Ascending aorta (tissue), 2 donors: ENCODE results near the gene GDF15. TPM values are rescaled to one million over a fixed set of nuclear protein-coding genes. Genes with fewer than 3 reads are reported as not detected.

ENCODE experiments used
- DNase-seq, 2 donors: peaks; one replicate each; pipeline ENCODE4 v3.0.0-alpha.2; 2019; ENCODE audit warnings: low spot score in 2 of 2
- H3K27ac ChIP-seq, 2 donors: fragments of 200-600 bp; sonication (generic); one replicate each; pipeline ENCODE4 v1.5.1; 2016 to 2017; ENCODE audit warnings: mild to moderate bottlenecking in 1 of 2
- H3K27me3 ChIP-seq: fragments of 200-600 bp; sonication (generic); one replicate; pipeline ENCODE4 v1.5.1; 2017
- H3K36me3 ChIP-seq, 2 donors: fragments of 200-600 bp; sonication (generic); one replicate each; pipeline ENCODE4 v1.5.1; 2016
- H3K4me1 ChIP-seq, 2 donors: fragments of 200-600 bp; sonication (generic); one replicate each; pipeline ENCODE4 v1.5.1; 2016 to 2017; ENCODE audit warnings: mild to moderate bottlenecking in 1 of 2
- H3K4me3 ChIP-seq, 2 donors: fragments of 200-600 bp; sonication (generic); one replicate each; pipeline ENCODE4 v1.5.1; 2016 to 2017; ENCODE audit warnings: mild to moderate bottlenecking in 1 of 2
- H3K9me3 ChIP-seq, 2 donors: fragments of 200-600 bp; sonication (generic); one replicate each; pipeline ENCODE4 v1.5.1; 2016
- CTCF ChIP-seq, 3 experiments: fragments of 200-600 bp in 2 of 3; fragments of 450-650 bp in 1 of 3; sonication (generic) in 2 of 3; IDR thresholded peaks; one replicate each; pipeline ENCODE4 v1.5.1; 2016 to 2019; ENCODE audit warnings: antibody characterized with exemption in 3 of 3, mild to moderate bottlenecking in 1 of 3, moderate library complexity in 1 of 3
- intact Hi-C: fragments of 100-400 bp; cut with DNase I; formaldehyde crosslinking; loops from one replicate; pipeline ENCODE4 v1.15.1; 2023
- total RNA-seq: library from RNA; depleted of rRNA; stranded (reverse); fragments of >200 nt; gene quantifications from one replicate; pipeline ENCODE4 v1.1.0, GENCODE V29; 2016

Gene GDF15
- total RNA-seq, 1 donor from 2014 or later: 8.5 TPM

GRCh38 chr19:18428787-18429674 lies 43.1 kb downstream of the GDF15 start:
- Histone ChIP-seq H3K36me3 (no peaks in the 10 kb centered on the region), H3K4me1 (peaks cover 20 to 30% of the 10 kb centered on the region in 2 donors), H3K27ac (peak overlapping the region; percentile 69 to 81), H3K4me3 (peak overlapping the region; percentile 35 to 64), H3K9me3 (no peaks in the 10 kb centered on the region), H3K27me3 (no peaks in the 10 kb centered on the region)
- TF ChIP-seq CTCF (IDR thresholded peaks at IDR 0.05): no peak
- intact Hi-C loops: no loop called here
- peak in 1 of 2 donors; percentile 89 for DNase-seq

GRCh38 chr19:18429717-18430416 lies 43.9 kb downstream of the GDF15 start:
- Histone ChIP-seq H3K4me1 (peaks cover 23 to 32% of the 10 kb centered on the region in 2 donors), H3K9me3 (no peaks in the 10 kb centered on the region), H3K4me3 (peak overlapping the region in 1 of 2 donors; percentile 64), H3K27me3 (no peaks in the 10 kb centered on the region), H3K27ac (peak overlapping the region; percentile 69 to 81), H3K36me3 (peaks cover 0 to 4% of the 10 kb centered on the region in 2 donors)
- intact Hi-C loops: no loop called here
- no peak for TF ChIP-seq CTCF (IDR thresholded peaks at IDR 0.05)
- no peak for DNase-seq

- H3K4me3 ChIP-seq: no peak overlapping the region
- peaks cover 23 to 29% of the 10 kb centered on the region in 2 donors for H3K4me1 ChIP-seq
- no peaks in the 10 kb centered on the region for H3K9me3 ChIP-seq
- intact Hi-C loops: no loop called here
- no peak overlapping the region for H3K27ac ChIP-seq
- DNase-seq: no peak
- TF ChIP-seq CTCF (IDR thresholded peaks at IDR 0.05): no peak
- H3K36me3 ChIP-seq: peaks cover 3 to 7% of the 10 kb centered on the region in 2 donors
- no peaks in the 10 kb centered on the region for H3K27me3 ChIP-seq
Measured at GRCh38 chr19:18430417-18431144, 44.6 kb downstream of the GDF15 start.

GRCh38 chr19:18431351-18432197 lies 45.6 kb downstream of the GDF15 start:
- peaks cover 3 to 14% of the 10 kb centered on the region in 2 donors for H3K36me3 ChIP-seq
- peaks cover 19 to 21% of the 10 kb centered on the region in 2 donors for H3K4me1 ChIP-seq
- intact Hi-C loops: no loop called here
- no peak overlapping the region for H3K4me3 ChIP-seq
- no peaks in the 10 kb centered on the region for H3K9me3 ChIP-seq
- H3K27me3 ChIP-seq: no peaks in the 10 kb centered on the region
- DNase-seq: no peak
- no peak overlapping the region for H3K27ac ChIP-seq
- TF ChIP-seq CTCF (IDR thresholded peaks at IDR 0.05): no peak
